HepG2 (cell line): ENCODE measurements around the gene PAK6. TPM values are rescaled to one million over a fixed set of nuclear protein-coding genes. Genes with fewer than 3 reads are reported as not detected.

Source experiments
- AKAP8 ChIP-seq: sonication (generic); formaldehyde crosslinking; IDR thresholded peaks from 2 replicates; pipeline ENCODE4 v1.5.1; 2020; ENCODE audit warnings: mild to moderate bottlenecking, missing genetic modification reagents
- CEBPB ChIP-seq: IDR thresholded peaks from 2 replicates; pipeline ENCODE4 v1.6.1; 2011; ENCODE audit warnings: low read depth, low read length, improper control_type of control experiment, borderline replicate concordance
- E2F2 ChIP-seq: sonication (generic); formaldehyde crosslinking; IDR thresholded peaks from 2 replicates; pipeline ENCODE4 v1.4.0; 2020; ENCODE audit warnings: missing genetic modification reagents, borderline replicate concordance
- EHMT2 ChIP-seq: fragments of 200-600 bp; sonication (generic); IDR thresholded peaks from 2 replicates; pipeline ENCODE4 v1.7.0; 2017; ENCODE audit warnings: antibody characterized with exemption, low read depth, low read length, borderline replicate concordance
- ISX ChIP-seq: sonication (generic); formaldehyde crosslinking; conservative IDR thresholded peaks from 2 replicates; pipeline ENCODE4 v1.5.0; 2020; ENCODE audit warnings: missing genetic modification reagents
- KAT2B ChIP-seq: fragments of 150-350 bp; IDR thresholded peaks from 2 replicates; pipeline ENCODE4 v1.6.1; 2014; ENCODE audit warnings: low read depth, low read length, borderline replicate concordance
- NAIF1 ChIP-seq: sonication (generic); formaldehyde crosslinking; IDR thresholded peaks from 2 replicates; pipeline ENCODE4 v1.5.0; 2020; ENCODE audit warnings: mild to moderate bottlenecking, missing genetic modification reagents, borderline replicate concordance
- NFE2 ChIP-seq: sonication (generic); formaldehyde crosslinking; IDR thresholded peaks from 2 replicates; pipeline ENCODE4 v1.4.0; 2020; ENCODE audit warnings: missing genetic modification reagents
- NR2F6 ChIP-seq, 2 experiments: IDR thresholded peaks; 2 replicates each; pipeline ENCODE4 v1.6.1; 2016; ENCODE audit warnings: antibody characterized with exemption in 1 of 2, mild to moderate bottlenecking in 1 of 2
- YY1 ChIP-seq: IDR thresholded peaks from 2 replicates; pipeline ENCODE4 v1.6.1; 2011; ENCODE audit warnings: low read length, low read depth, moderate library complexity, mild to moderate bottlenecking; ENCODE audit not compliant: insufficient read depth, insufficient replicate concordance
- ZNF263 ChIP-seq: sonication (generic); formaldehyde crosslinking; IDR thresholded peaks from 2 replicates; pipeline ENCODE4 v1.4.0; 2020; ENCODE audit warnings: missing genetic modification reagents
- ZNF3 ChIP-seq: IDR thresholded peaks from 2 replicates; pipeline ENCODE4 v1.7.0; 2017; ENCODE audit warnings: inconsistent platforms
- ZNF597 ChIP-seq: sonication (generic); formaldehyde crosslinking; IDR thresholded peaks from 2 replicates; pipeline ENCODE4 v1.5.0; 2020; ENCODE audit warnings: missing genetic modification reagents
- ZNF687 ChIP-seq: sonication (generic); formaldehyde crosslinking; IDR thresholded peaks from 2 replicates; pipeline ENCODE4 v1.5.1; 2020; ENCODE audit warnings: mild to moderate bottlenecking, missing genetic modification reagents, moderate library complexity
- ZNF776 ChIP-seq: sonication (generic); formaldehyde crosslinking; IDR thresholded peaks from 2 replicates; pipeline ENCODE4 v1.4.0; 2020; ENCODE audit warnings: mild to moderate bottlenecking, missing genetic modification reagents
- polyA plus RNA-seq, 8 experiments: library from polyadenylated mRNA; depleted of rRNA in 3 of 8; stranded (reverse) in 7 of 8; unstranded in 1 of 8; fragments of >200 nt; fragmentation: Illumina TruSeq in 4 of 8; extraction: Trizol in 4 of 8; gene quantifications; 2 replicates each; pipeline versions ENCODE4 v1.2.1 to v1.2.3, GENCODE V29; 2011 to 2016; ENCODE audit warnings: low read depth in 4 of 8, missing spikeins in 1 of 8, mixed read lengths in 1 of 8; ENCODE audit not compliant: insufficient read depth in 1 of 8
- total RNA-seq, 5 experiments: library from RNA; depleted of rRNA; stranded (reverse); fragments of >200 nt; fragmentation: Illumina TruSeq; extraction: Trizol; gene quantifications; 2 replicates each; pipeline ENCODE4 v1.2.3, GENCODE V29; 2016; ENCODE audit warnings: low read depth in 1 of 5
- TF ChIP-seq, protein P1 (sequence below): sonication (generic); formaldehyde crosslinking; IDR thresholded peaks from 2 replicates; pipeline ENCODE4 v1.4.0; 2020; ENCODE audit warnings: missing genetic modification reagents
- TF ChIP-seq, protein P2 (sequence below): sonication (generic); formaldehyde crosslinking; IDR thresholded peaks from 2 replicates; pipeline ENCODE4 v1.8.0; 2022; ENCODE audit warnings: mild to moderate bottlenecking, missing genetic modification reagents; ENCODE audit not compliant: insufficient replicate concordance
- TF ChIP-seq, protein P3 (sequence below): sonication (generic); formaldehyde crosslinking; IDR thresholded peaks from 2 replicates; pipeline ENCODE4 v1.8.0; 2022; ENCODE audit warnings: mild to moderate bottlenecking, missing genetic modification reagents, moderate library complexity

PAK6 gene
- total and polyA plus RNA-seq, 2 of the 13 experiments (the other 11 are each of a cell fraction or from before 2014, with no cell fraction given), result 0.07 TPM; not detected in 1

GRCh38 chr15:40271685-40272484 is 33.0 kb downstream of the PAK6 start (continued):
- TF ChIP-seq, protein P1, sequence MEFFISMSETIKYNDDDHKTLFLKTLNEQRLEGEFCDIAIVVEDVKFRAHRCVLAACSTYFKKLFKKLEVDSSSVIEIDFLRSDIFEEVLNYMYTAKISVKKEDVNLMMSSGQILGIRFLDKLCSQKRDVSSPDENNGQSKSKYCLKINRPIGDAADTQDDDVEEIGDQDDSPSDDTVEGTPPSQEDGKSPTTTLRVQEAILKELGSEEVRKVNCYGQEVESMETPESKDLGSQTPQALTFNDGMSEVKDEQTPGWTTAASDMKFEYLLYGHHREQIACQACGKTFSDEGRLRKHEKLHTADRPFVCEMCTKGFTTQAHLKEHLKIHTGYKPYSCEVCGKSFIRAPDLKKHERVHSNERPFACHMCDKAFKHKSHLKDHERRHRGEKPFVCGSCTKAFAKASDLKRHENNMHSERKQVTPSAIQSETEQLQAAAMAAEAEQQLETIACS (CRISPR knock-in tag), result no peak
- no peak for TF ChIP-seq E2F2 (CRISPR knock-in tag)
- TF ChIP-seq YY1, result no peak
- no peak for TF ChIP-seq ZNF776 (CRISPR knock-in tag)
- TF ChIP-seq NR2F6 (IDR thresholded peaks at IDR 0.05), result peak; percentile 68
- TF ChIP-seq NR2F6 (CRISPR knock-in tag; IDR thresholded peaks at IDR 0.05), result peak; percentile 61; the same call in 1 of the 2 replicates
- no peak for TF ChIP-seq ISX (CRISPR knock-in tag)
- TF ChIP-seq ZNF687 (CRISPR knock-in tag), result peak; percentile 51
- no peak for TF ChIP-seq ZNF263 (CRISPR knock-in tag)
- TF ChIP-seq KAT2B, result no peak
- no peak for TF ChIP-seq ZNF597 (CRISPR knock-in tag)
- TF ChIP-seq NAIF1 (CRISPR knock-in tag), result no peak
- TF ChIP-seq NFE2 (CRISPR knock-in tag), result no peak
- no peak for TF ChIP-seq AKAP8 (CRISPR knock-in tag)
- TF ChIP-seq, protein P2, sequence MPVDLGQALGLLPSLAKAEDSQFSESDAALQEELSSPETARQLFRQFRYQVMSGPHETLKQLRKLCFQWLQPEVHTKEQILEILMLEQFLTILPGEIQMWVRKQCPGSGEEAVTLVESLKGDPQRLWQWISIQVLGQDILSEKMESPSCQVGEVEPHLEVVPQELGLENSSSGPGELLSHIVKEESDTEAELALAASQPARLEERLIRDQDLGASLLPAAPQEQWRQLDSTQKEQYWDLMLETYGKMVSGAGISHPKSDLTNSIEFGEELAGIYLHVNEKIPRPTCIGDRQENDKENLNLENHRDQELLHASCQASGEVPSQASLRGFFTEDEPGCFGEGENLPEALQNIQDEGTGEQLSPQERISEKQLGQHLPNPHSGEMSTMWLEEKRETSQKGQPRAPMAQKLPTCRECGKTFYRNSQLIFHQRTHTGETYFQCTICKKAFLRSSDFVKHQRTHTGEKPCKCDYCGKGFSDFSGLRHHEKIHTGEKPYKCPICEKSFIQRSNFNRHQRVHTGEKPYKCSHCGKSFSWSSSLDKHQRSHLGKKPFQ (CRISPR knock-in tag), result no peak
- TF ChIP-seq, protein P3, sequence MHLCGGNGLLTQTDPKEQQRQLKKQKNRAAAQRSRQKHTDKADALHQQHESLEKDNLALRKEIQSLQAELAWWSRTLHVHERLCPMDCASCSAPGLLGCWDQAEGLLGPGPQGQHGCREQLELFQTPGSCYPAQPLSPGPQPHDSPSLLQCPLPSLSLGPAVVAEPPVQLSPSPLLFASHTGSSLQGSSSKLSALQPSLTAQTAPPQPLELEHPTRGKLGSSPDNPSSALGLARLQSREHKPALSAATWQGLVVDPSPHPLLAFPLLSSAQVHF (CRISPR knock-in tag), result no peak
- TF ChIP-seq CEBPB, result no peak
- no peak for TF ChIP-seq EHMT2
- no peak for TF ChIP-seq ZNF3
